ACC112 (cell line): Measurements from ENCODE around the gene INPP5A.

Experiments used
- H2AFZ ChIP-seq: fragments of 200-600 bp; sonication (generic); one replicate; pipeline ENCODE4 v1.6.0; 2017; ENCODE audit warnings: antibody characterized with exemption, low read length; ENCODE audit not compliant: unreplicated experiment
- H3K27ac ChIP-seq: fragments of 200-600 bp; sonication (generic); 2 replicates; pipeline ENCODE4 v1.5.1; 2014; ENCODE audit warnings: low read depth, mild to moderate bottlenecking, antibody characterized with exemption, low read length, moderate library complexity
- H3K27me3 ChIP-seq: fragments of 200-600 bp; sonication (generic); 2 replicates; pipeline ENCODE4 v1.6.1; 2014; ENCODE audit warnings: mild to moderate bottlenecking, antibody characterized with exemption, low read length, moderate library complexity, mixed read lengths; ENCODE audit not compliant: insufficient read depth
- H3K36me3 ChIP-seq: fragments of 200-600 bp; sonication (generic); 2 replicates; pipeline ENCODE4 v1.6.1; 2016; ENCODE audit warnings: mild to moderate bottlenecking, antibody characterized with exemption, low read length, moderate library complexity, mixed read lengths; ENCODE audit not compliant: insufficient read depth
- H3K4me1 ChIP-seq: fragments of 200-600 bp; sonication (generic); one replicate; pipeline ENCODE4 v1.6.1; 2016; ENCODE audit warnings: low read length, mixed read lengths; ENCODE audit not compliant: insufficient read depth, unreplicated experiment, control insufficient read depth
- H3K4me3 ChIP-seq: fragments of 200-600 bp; sonication (generic); 2 replicates; pipeline ENCODE4 v1.5.1; 2014; ENCODE audit warnings: mild to moderate bottlenecking, low read depth, low read length
- H3K79me2 ChIP-seq: fragments of 200-600 bp; sonication (generic); one replicate; pipeline ENCODE4 v1.6.0; 2016; ENCODE audit warnings: low read length; ENCODE audit not compliant: control insufficient read depth, unreplicated experiment, insufficient read depth

Gene INPP5A

DNA sequence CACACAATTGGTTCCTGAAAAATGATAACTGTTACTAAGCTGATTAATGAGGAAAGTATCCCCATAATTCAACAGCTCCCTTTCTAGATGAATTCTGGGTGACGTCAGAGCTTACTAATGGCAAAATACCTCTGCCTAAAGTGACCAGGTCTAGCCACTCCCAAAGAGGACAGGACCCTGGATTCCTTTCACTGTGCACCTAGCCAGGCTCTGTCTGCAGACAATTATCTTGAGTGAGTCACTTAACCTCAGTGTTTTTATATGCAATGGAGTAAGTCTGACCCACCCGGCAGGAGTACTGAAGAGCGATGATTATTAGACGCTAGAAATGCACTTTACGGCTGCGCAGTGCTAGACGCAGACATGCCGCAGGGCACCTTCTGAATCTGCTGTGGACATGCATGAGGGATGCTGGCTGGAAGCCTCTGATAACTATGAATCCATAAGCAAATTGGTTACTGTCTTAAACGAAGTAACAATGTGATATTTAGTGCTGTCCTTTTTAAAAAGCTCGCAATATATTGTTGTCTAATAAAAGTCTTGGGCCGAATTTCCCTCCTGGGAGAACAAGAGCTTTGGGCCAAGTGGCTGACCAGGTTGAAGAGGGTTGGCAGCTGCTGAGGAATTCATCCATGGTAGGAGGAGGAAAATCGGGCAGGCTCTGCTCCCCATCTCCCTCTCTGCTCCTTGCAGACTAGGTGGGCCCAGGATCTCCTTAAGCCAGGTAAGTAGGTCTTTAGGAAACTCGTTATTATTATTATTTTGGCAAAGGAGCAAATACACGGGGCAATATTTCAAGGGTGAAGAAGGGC is 4.6 kb upstream of the INPP5A start:
- 0 out of 2 replicates have a peak, but pooled peaks cover 6% of the 10 kb centered on the region for H3K36me3 ChIP-seq
- no peak overlapping the region; the same call in 1 of the 2 replicates for H3K27ac ChIP-seq
- H3K79me2 ChIP-seq: peaks cover under 1% of the 10 kb centered on the region
- H2AFZ ChIP-seq: no peak overlapping the region
- H3K4me3 ChIP-seq: no peak overlapping the region
- peaks cover 15% of the 10 kb centered on the region for H3K4me1 ChIP-seq
- H3K27me3 ChIP-seq: peaks cover 8% of the 10 kb centered on the region

DNA sequence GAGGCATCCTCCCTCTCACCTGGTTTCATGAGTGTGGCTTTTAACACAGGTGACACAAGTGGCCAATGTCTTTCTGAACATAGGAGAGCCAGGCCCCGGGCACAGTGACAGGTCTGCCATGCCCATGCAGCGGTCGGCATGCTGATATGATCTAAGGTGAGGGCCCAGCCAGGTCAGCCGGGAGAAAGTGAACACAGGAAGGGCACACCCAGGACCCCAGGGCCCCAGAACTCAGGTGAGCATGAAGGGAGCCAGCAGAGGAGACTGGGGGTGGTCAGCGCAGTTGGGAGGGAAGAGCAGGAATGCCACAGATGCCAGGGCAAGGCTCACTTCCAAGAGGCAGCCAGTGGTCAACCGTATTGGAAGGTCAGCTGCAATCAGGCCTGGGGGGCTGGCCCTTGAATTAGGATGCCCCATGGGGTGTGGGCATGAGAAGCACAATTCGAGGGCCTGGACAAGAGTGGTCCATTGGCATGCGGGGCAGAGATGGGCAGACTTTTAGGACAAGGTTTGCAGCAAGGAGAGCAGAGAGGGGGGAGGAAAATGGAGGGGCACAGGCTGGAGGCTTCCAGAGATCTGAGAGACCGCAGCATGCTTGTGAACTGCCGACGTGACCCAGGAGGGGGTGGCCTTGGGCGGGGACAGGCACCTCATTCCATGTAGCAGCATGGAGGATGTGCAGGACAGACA is 3.9 kb upstream of the INPP5A start:
- H3K4me3 ChIP-seq: no peak overlapping the region
- no peak overlapping the region for H3K27ac ChIP-seq
- H3K79me2 ChIP-seq: peaks cover 8% of the 10 kb centered on the region
- H3K36me3 ChIP-seq: 0 out of 2 replicates have a peak, but pooled peaks cover 6% of the 10 kb centered on the region
- no peak overlapping the region for H2AFZ ChIP-seq
- peaks cover under 1% of the 10 kb centered on the region; the same call in 1 of the 2 replicates for H3K27me3 ChIP-seq
- peaks cover 20% of the 10 kb centered on the region for H3K4me1 ChIP-seq

DNA sequence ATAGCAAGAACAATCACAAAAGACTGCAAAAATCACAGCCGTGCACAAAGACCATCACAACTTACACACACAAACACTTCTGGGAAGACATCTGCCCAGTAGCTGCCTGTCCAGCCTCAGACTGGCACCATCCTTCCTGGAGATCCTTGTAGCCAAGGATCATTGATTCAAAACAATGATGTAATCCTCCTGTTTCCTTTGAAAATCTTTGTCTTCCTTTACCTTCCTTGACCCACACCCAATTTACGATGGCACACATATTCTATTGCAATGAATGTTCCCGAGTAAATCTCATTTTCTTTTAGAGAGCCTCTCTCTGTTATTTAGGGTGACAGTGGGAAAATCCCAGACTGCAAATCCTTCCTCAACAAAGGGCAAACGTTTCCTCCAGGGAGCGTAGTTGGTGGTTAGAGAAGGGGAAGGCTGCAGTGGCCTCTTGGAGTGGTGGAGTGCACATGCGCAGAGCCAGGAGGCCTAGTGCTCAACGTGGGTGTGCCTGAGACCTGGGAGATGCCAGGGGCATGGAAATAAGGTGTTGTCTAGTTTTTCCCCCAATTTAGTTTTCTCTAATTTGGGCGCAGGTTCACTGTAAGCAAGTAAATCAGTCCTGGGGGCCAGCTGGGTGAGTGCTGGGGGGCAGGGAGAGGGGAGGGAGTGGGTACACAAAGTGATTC is 3.1 kb upstream of the INPP5A start:
- Histone ChIP-seq H3K79me2 (peaks cover 15% of the 10 kb centered on the region), H3K27ac (no peak overlapping the region), H3K36me3 (0 out of 2 replicates have a peak, but pooled peaks cover 6% of the 10 kb centered on the region)

DNA sequence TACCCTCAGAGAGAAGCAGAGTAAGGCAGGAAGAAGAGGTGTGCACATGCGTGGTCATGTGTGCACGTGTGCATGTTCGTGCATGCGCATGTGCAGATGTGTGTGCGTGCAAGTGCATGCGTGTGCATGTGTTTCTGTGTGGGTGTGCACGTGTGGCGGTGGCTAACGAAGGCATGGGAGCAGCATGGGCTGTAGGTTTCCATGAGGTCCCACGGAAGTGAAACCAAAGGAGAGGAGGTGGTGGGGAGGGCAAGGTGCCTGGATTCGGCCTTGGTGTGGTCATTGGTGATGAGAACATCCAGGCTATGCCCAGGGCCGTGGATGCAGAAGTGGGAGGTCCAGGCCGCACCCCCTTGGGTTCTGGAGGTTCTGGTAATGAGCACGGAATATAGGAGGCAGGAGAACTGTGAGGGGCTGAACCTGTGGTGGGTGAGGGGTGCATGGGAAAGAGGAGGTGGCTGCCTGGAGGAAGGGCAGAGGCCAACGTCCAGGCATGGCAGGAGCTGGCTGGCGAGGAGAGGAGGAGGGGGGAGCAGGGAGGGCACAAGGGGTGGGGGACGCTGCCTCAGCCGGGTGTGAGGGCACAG is 2.4 kb upstream of the INPP5A start:
- Histone ChIP-seq H2AFZ (no peak overlapping the region), H3K79me2 (peaks cover 15% of the 10 kb centered on the region), H3K36me3 (0 out of 2 replicates have a peak, but pooled peaks cover 6% of the 10 kb centered on the region), H3K4me1 (peaks cover 35% of the 10 kb centered on the region), H3K27ac (no peak overlapping the region), H3K27me3 (no peaks in the 10 kb centered on the region), H3K4me3 (no peak overlapping the region)

More for the DNA sequence above, 3.1 kb upstream of the INPP5A start:
- Histone ChIP-seq H2AFZ (no peak overlapping the region), H3K27me3 (no peaks in the 10 kb centered on the region), H3K4me3 (no peak overlapping the region), H3K4me1 (peaks cover 28% of the 10 kb centered on the region)

DNA sequence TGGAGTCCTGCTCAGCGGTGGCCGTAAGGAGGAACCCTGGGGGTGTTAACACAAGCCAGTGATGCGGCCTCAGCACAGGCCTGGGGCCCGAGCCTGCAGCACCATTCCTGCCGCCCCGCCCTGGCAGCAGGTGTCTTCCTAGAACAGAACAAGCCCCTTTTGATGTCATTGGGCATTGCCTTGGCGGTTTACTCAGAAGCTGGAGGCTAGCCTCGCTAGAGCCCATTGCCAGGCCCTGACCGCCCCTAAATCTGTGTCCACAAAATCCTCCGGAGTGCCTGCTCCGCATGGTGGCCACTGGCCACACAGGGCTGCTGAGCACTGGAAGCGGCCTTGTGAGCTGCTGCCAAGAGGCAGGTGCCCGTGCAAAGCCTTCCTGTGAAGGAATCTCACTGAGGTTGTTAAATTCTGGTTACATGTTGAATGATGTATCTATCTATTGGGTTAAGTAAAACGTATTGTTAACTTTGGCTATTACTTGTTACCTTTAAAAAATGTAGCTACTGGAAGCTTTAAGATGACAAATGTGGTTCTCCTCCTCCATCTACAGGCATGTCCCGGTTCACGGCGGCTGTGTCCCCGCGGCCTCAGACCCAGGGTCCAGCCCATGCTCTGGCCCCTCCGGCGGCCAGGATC is 1.2 kb upstream of the INPP5A start:
- Histone ChIP-seq H3K27ac (peak overlapping the region; percentile 26; the same call in 1 of the 2 replicates), H2AFZ (no peak overlapping the region)

DNA sequence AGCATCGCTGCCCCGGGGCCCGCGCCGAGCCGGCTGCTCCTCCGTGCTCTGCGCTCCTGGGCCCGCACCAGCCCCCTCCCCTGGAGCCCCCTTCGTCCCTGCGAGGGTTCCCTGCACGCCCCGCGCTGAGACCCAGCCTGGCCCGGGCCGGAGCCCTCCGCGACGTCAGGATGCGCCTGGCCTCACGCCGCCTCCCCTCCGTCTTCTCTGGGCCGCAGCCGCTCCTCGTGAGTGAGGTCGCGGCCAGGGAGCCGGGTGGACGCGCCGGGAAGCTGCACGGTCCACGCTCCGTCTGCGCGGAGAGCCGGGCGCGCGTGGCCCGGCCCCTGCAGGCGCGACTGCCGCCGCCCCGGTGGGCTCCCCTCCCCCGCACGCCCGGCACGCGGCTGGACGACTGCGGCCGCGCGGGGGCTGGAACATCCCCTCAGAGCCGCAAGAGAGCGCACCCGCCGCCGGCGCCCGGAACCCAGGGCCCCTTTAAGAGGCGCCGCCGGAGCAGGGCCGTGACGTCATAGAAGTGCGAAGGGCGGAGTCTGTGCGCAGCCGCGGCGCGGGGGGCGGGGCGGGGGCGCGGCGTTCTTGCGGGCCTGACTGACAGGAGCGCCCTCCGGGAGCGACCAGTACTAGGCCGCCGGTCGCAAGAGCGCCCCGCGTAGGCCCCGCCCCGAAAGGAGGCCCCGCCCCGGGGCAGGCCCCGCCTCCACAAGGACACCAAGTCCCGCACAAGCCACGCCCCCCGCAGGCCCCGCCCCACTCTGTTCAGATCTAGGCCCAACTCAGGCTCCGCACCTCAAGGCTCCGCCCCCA is 507 bp upstream of the INPP5A start:
- H3K4me1 ChIP-seq: peaks cover 50% of the 10 kb centered on the region
- no peak overlapping the region for H2AFZ ChIP-seq
- peak overlapping the region; percentile 26; the same call in 1 of the 2 replicates for H3K27ac ChIP-seq
- 0 out of 2 replicates have a peak, but pooled peaks cover under 1% of the 10 kb centered on the region for H3K36me3 ChIP-seq
- peaks cover 31% of the 10 kb centered on the region for H3K79me2 ChIP-seq
- no peaks in the 10 kb centered on the region for H3K27me3 ChIP-seq
- H3K4me3 ChIP-seq: peak overlapping the region; percentile 87

More for the DNA sequence above, 1.2 kb upstream of the INPP5A start:
- Histone ChIP-seq H3K27me3 (no peaks in the 10 kb centered on the region), H3K79me2 (peaks cover 24% of the 10 kb centered on the region), H3K4me1 (peaks cover 47% of the 10 kb centered on the region), H3K4me3 (peak overlapping the region; percentile 87), H3K36me3 (0 out of 2 replicates have a peak, but pooled peaks cover 6% of the 10 kb centered on the region)

DNA sequence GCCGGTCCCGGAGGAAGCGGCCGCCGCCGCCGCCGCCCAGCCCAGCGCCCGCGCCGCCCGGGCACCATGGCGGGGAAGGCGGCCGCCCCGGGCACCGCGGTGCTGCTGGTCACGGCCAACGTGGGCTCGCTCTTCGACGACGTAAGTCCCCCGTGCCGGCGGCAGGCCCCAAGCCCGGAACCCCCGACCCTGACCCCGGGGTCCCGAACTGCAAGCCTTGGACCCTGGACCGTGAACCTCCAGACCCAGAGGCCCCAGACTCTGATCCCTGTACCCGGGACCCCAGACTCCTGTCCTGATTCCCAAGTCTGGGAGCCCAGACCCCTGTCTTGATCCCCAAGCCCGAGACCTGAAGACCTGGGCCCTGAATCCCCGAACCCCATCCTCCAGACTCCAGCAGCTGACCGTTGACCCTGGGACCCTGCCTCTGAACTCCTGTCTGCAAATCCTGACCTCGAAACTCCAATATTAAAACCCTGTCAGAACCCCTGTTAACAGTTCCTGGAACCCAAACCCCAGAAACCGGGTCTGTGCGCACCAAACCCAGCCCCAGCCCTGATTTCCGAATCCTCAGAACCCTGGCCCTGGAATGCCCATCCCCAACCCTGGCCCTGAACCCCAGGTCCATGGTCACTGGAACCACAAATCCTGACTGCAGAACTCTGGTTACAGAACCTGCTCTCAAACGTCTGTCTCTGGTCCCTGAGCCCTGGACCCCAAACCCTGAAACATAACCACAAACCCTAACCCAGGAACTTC is 623 bp downstream of the INPP5A start:
- peak overlapping the region; percentile 90 for H3K4me3 ChIP-seq
- H3K36me3 ChIP-seq: no peaks in the 10 kb centered on the region
- H3K79me2 ChIP-seq: peaks cover 36% of the 10 kb centered on the region
- H2AFZ ChIP-seq: peak overlapping the region; percentile 9
- H3K27ac ChIP-seq: no peak overlapping the region
- peaks cover 39% of the 10 kb centered on the region for H3K4me1 ChIP-seq
- no peaks in the 10 kb centered on the region for H3K27me3 ChIP-seq

DNA sequence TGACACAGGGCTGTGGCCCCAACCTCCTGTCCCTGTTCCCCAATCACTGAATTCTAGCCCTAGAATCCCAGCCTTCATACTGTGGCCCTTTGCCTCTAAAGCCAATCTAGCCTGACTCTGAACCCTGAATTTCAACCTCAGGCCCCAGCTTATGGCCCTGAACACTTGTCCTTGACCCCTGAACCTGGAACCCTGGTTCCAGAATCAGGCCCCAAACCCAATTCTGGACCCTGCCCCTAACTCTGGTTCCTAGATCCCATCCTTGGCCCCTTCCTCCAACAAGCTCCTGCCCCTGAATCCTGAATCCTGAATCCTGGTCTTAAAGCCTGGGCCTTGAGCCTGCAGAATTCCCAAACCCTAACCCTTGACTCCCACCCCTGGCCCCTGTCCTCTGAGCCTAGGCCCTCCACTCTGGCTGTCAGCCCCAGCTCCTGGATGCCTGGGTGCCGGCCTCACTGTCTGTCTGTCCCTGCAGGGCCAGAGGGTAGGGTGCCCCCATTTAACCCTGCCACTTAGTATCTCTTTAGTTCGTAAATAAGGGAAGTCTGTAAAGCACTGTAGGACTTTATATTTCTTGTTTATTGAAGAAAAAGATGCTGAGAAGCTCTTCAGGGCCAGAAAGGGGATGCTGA is 1.3 kb downstream of the INPP5A start:
- Histone ChIP-seq H3K4me1 (peaks cover 35% of the 10 kb centered on the region), H3K27ac (no peak overlapping the region), H3K4me3 (peak overlapping the region; percentile 90), H3K79me2 (peaks cover 40% of the 10 kb centered on the region), H3K27me3 (no peaks in the 10 kb centered on the region), H2AFZ (peak overlapping the region; percentile 9), H3K36me3 (no peaks in the 10 kb centered on the region)
